ENCODE results near the gene NCKAP1.
A peak's percentile ranks its signal among the peaks of the same experiment; 100 is the strongest.

NCKAP1 gene

DNA sequence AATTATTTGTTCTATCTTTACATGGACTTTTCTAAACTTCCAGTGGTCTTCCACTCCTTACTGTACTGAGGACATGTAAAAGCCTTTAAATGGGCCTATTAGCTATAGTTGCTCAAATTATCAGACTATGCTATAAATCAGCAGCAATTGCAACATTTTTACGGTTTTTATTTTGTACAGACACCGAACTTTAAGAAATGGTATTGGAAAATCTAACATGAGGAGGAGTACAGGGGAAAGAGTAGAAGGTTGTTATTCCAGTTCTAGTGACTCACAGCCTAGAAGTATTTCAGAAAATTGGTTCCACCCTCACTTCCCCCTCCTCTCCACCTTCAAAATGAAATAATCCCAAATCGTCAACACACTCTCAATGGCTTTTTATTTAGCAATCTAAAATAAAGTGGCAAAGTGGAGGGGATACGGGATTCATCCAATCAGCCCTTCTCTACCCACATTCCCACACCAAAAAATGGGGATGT is 1.1 kb downstream of the NCKAP1 start:
- peak overlapping the region; percentile 61 for H3K4me3 ChIP-seq (ENCODE audit: low read depth, low read length)

DNA sequence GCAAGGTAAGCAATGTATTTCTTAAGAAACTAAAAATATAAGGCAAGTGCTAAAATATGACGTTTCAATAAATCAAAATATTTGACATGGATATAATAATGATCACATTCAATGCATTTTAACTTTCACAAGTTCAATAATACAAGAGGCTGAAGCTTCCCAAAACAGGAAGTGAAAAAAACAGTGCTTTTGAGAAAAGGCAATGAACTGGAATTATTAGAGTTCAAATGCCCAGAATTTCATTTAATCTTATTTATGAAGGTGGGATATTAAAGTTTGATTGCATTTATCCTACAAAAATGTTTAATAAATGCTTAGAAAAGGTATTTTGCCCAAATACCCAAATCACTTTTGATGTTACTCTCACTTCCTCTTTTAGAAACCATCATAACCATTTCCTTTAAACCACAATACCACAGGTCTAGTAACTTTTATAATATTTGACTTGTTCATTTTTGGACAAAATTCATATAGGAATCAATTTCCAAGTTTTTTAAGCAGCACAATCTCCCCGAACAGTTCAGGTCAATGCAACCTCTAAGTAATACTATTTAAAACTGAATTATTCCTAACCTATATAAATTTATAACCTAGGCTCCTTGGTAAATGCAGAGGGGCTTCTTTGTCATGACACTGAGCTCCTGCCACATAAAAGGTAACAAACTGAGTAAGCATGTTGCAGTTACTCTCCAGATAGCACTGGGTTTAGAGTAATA is 2.1 kb downstream of the NCKAP1 start:
- TF ChIP-seq, protein P1, sequence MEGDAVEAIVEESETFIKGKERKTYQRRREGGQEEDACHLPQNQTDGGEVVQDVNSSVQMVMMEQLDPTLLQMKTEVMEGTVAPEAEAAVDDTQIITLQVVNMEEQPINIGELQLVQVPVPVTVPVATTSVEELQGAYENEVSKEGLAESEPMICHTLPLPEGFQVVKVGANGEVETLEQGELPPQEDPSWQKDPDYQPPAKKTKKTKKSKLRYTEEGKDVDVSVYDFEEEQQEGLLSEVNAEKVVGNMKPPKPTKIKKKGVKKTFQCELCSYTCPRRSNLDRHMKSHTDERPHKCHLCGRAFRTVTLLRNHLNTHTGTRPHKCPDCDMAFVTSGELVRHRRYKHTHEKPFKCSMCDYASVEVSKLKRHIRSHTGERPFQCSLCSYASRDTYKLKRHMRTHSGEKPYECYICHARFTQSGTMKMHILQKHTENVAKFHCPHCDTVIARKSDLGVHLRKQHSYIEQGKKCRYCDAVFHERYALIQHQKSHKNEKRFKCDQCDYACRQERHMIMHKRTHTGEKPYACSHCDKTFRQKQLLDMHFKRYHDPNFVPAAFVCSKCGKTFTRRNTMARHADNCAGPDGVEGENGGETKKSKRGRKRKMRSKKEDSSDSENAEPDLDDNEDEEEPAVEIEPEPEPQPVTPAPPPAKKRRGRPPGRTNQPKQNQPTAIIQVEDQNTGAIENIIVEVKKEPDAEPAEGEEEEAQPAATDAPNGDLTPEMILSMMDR (IDR thresholded peaks at IDR 0.05; ENCODE audit: insufficient read depth, low read depth, low read length, missing control alignments), result no peak
- DNase-seq (ENCODE audit: low read depth), result peak; percentile 39
- no peak overlapping the region for H3K4me3 ChIP-seq (ENCODE audit: low read depth, low read length)

More for the DNA sequence above, 1.1 kb downstream of the NCKAP1 start:
- TF ChIP-seq, protein P1 (IDR thresholded peaks at IDR 0.05; ENCODE audit: insufficient read depth, low read depth, low read length, missing control alignments), result no peak
- DNase-seq (ENCODE audit: low read depth), result no peak

DNA sequence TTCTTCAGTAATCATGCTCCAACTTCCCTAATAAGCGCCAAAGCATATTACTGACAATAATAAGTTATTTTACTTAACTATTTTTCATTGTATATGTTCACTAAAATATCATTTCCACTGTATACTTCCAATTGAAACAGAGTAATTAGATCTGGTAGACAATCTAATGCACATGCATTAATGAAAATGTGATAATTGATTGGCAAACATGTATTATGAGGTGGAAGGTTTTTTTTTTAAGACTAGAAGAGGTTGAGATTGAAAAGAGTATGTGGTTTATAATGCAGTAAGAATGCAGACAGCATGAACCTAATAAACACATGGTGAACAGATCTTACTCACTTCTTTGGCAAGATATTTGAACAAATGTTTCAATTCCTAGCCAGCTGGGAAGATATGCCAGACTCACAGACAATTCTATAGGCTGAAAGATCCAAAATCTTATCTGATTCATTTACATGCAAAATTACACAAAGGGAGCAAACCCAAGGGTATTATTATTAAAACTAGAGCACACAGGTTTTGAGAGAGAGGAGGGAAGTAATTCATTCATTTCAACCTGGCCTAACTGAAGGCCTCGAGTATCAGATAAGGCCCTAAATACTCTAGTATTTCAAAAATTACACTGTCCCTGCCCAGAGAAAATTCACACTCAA is 2.8 kb downstream of the NCKAP1 start:
- DNase-seq (ENCODE audit: low read depth), result no peak
- no peak overlapping the region for H3K4me3 ChIP-seq (ENCODE audit: low read depth, low read length)
- TF ChIP-seq, protein P1 (IDR thresholded peaks at IDR 0.05; ENCODE audit: insufficient read depth, low read depth, low read length, missing control alignments), result no peak

DNA sequence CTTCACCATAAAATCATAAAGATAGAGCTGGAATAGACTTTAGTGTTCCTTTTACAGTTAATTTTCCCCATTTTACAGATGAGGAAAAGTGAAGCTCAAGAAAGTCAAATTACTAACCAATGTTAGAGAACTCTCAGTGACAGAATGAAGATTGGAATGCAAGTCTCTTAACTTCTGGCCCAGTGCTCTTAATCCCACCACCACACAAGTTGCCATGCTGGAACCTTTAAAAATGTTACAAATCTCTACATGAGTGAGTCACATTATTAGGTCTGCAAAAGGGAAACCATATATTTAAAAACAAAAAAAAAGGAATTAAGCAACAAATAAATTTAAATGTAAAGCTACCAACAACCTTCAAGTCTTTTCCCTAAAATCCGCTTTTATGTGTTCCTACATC is 3.5 kb downstream of the NCKAP1 start:
- no peak overlapping the region for H3K4me3 ChIP-seq (ENCODE audit: low read depth, low read length)
- no peak for DNase-seq (ENCODE audit: low read depth)
- TF ChIP-seq, protein P1 (IDR thresholded peaks at IDR 0.05; ENCODE audit: insufficient read depth, low read depth, low read length, missing control alignments), result no peak

DNA sequence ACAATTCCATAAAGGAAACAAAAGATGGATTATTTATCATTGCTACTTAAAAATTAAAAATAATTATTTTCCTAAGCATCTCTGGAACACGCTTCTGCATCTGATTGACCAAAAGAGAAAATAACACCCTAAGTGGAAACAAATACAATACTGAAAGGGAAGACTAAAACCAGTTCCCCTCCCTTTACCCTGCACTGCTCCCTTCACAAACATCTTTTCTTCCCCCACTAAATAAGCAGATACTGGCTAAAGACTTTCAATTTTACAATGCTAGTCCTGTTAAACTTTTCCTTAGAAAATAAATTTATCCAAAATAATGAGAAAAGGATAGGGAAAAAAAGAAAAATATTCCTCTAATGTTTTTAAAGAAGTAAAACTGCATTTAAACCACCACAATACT is 4.3 kb downstream of the NCKAP1 start:
- no peak overlapping the region for H3K4me3 ChIP-seq (ENCODE audit: low read depth, low read length)
- DNase-seq (ENCODE audit: low read depth), result no peak
- TF ChIP-seq, protein P1 (IDR thresholded peaks at IDR 0.05; ENCODE audit: insufficient read depth, low read depth, low read length, missing control alignments), result no peak

DNA sequence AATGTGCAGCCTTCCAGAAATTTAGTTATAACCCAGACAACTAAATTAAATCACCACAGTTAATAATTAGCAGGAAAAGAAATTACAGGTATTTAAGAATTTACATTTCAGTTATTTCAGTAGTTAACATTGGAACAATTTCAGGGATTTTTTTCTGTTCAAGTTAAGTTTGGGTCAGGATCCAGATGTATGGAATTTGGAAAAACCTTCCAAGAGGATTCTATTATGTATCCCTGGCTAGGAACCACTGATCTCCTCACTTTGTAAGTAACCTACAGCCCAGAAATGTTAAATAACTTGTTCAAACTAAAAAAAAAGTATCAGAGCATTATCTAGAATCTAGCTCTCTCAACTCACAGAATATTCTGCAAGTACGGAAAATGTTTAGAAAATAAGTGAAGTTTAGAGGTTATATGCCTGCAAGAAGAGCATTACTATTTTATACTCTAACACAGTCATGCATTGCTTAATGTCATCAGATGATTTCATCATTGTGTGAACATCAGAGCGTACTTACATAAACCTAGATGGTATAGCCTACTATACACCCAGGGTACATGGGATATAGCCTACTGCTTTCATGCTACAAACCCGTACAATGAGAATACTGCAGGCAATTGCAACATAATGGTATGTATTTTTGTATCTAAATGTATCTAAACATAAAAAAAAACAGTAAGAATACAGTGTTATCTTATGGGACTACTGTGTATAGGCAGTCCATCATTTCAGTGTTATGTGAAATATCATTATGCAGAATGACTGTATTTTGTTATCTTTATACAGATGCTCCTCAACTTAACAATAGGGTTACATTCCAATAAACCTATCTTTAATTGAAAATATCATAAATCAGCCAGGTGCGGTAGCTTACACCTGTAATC is 6.1 kb downstream of the NCKAP1 start:
- no peak for DNase-seq (ENCODE audit: low read depth)
- no peak overlapping the region for H3K4me3 ChIP-seq (ENCODE audit: low read depth, low read length)
- TF ChIP-seq, protein P1 (IDR thresholded peaks at IDR 0.05; ENCODE audit: insufficient read depth, low read depth, low read length, missing control alignments), result no peak

Data from GM12865 (cell line).